Left lung (tissue), 10 donors: ENCODE data around the gene CD180. TPM values are rescaled to one million over a fixed set of nuclear protein-coding genes. Genes with fewer than 3 reads are reported as not detected.
A peak's percentile ranks its signal among the peaks of the same experiment; 100 is the strongest.
"Not testable (repeated sequence)": the region's sequence is repeated elsewhere in the genome, so short reads cannot be mapped to it uniquely, and the experiment has no call there.

Experiments
- ATAC-seq: fragments of 200-7000 bp; cut with Tn5 transposase; one replicate; pipeline ENCODE4 v1.9.1; 2020; ENCODE audit warnings: moderate library complexity
- DNase-seq, 4 donors: peaks; one replicate each; pipeline ENCODE4 v3.0.0-alpha.2; 2013 to 2020
- H3K27ac ChIP-seq, 2 donors: fragments of 200-600 bp; sonication (generic) in 1 of 2; one replicate each; pipeline versions ENCODE4 v1.5.0 to v1.8.0; 2020 to 2021
- H3K27me3 ChIP-seq, 2 donors: fragments of 200-600 bp; sonication (generic) in 1 of 2; one replicate each; pipeline versions ENCODE4 v1.5.0 to v1.8.0; 2020 to 2021
- H3K36me3 ChIP-seq, 2 donors: fragments of 200-600 bp; sonication (generic) in 1 of 2; one replicate each; pipeline versions ENCODE4 v1.5.0 to v1.8.0; 2020 to 2021
- H3K4me1 ChIP-seq, 2 donors: fragments of 200-600 bp; one replicate each; pipeline ENCODE4 v1.8.0; 2021
- H3K4me3 ChIP-seq, 2 donors: fragments of 200-600 bp; sonication (generic) in 1 of 2; one replicate each; pipeline versions ENCODE4 v1.5.0 to v1.8.0; 2020 to 2021; ENCODE audit warnings: mild to moderate bottlenecking in 1 of 2
- H3K9me3 ChIP-seq, 2 donors: fragments of 200-600 bp; sonication (generic) in 1 of 2; one replicate each; pipeline versions ENCODE4 v1.5.0 to v1.8.0; 2020 to 2021
- intact Hi-C, 2 donors: fragments of 100-400 bp; cut with DNase I; formaldehyde crosslinking; loops; one replicate each; pipeline versions ENCODE4 v1.11.2 to v1.14.2; 2022
- polyA plus RNA-seq, 6 donors: library from polyadenylated mRNA; unstranded; fragments of 120-200 nt; gene quantifications; one replicate each; pipeline ENCODE4 v1.2.1, GENCODE V29; 2013; ENCODE audit not compliant: insufficient read length in 6 of 6
- total RNA-seq, 2 donors: library from RNA; stranded (reverse); fragmentation: NEBNext Ultra II Directional; extraction: Animal tissue kit (Norgen Biotek cat#: 25700); gene quantifications; one replicate each; pipeline ENCODE4 v1.2.1, GENCODE V29; 2021
- TF ChIP-seq, protein P1 (sequence below), 2 donors: fragments of 200-600 bp; sonication (generic) in 1 of 2; IDR thresholded peaks; one replicate each; pipeline versions ENCODE4 v1.5.0 to v1.8.0; 2021; ENCODE audit warnings: antibody characterized with exemption in 2 of 2
- donor health status: DM: no; HTN: yes; CAD: no.
- donor health status: DM: no; HTN: no; CAD: no.

Gene CD180
- total and polyA plus RNA-seq, 8 donors: 0.53 to 9.4 (median 1.1) TPM

DNA sequence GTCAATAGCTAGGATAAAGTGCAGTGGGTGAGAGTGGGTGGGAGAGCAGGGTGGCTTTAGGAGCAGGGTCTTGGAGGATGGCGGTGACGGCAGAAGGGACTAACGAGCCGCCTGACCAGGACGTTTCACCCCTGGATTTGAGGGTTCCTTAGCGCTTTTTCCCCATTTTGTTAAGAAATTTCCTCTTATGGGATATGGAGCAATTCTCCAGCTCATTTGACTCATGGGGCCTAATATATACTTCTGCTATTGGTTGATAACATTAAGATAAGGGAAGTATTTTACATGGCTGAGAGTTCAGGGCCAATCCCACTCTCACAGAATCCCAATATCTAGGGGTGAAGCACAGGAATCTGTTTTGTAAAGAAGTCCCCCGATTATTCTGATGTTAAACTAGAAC lies 17.6 kb downstream of the CD180 start:
- intact Hi-C loops: no loop called here
- DNase-seq (no peak), ATAC-seq (no peak)
- Histone ChIP-seq H3K27ac (peak overlapping the region in 1 of 2 donors; percentile 73), H3K36me3 (peaks cover 0 to 4% of the 10 kb centered on the region in 2 donors), H3K4me3 (no peak overlapping the region), H3K4me1 (peaks cover 0 to 29% of the 10 kb centered on the region in 2 donors), H3K27me3 (no peaks in the 10 kb centered on the region), H3K9me3 (peaks cover 0 to 18% of the 10 kb centered on the region in 2 donors)
- TF ChIP-seq, protein P1, sequence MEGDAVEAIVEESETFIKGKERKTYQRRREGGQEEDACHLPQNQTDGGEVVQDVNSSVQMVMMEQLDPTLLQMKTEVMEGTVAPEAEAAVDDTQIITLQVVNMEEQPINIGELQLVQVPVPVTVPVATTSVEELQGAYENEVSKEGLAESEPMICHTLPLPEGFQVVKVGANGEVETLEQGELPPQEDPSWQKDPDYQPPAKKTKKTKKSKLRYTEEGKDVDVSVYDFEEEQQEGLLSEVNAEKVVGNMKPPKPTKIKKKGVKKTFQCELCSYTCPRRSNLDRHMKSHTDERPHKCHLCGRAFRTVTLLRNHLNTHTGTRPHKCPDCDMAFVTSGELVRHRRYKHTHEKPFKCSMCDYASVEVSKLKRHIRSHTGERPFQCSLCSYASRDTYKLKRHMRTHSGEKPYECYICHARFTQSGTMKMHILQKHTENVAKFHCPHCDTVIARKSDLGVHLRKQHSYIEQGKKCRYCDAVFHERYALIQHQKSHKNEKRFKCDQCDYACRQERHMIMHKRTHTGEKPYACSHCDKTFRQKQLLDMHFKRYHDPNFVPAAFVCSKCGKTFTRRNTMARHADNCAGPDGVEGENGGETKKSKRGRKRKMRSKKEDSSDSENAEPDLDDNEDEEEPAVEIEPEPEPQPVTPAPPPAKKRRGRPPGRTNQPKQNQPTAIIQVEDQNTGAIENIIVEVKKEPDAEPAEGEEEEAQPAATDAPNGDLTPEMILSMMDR (IDR thresholded peaks at IDR 0.05): no peak

DNA sequence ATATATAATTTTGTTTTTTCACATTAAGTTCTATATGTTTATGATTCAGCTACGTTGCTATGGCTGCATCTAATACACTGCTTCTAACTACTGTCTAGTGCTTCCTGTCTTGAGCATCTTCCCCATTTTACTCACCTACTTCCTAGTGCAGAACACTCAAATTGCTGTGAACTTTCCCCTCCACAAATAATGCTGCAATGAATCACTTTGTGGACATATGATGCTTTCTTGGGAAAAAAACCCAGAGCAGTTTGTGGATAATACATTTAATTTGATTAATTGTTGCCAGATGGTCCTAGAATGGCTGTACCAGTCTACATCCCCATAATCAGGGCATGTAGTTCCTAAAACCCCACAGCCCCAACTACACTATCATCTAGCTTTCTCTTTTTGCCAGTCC lies 18.5 kb downstream of the CD180 start:
- DNase-seq (no peak), ATAC-seq (peak; percentile 40)
- H3K4me3 ChIP-seq: no peak overlapping the region
- H3K9me3 ChIP-seq: peaks cover 0 to 18% of the 10 kb centered on the region in 2 donors
- H3K36me3 ChIP-seq: no peaks in the 10 kb centered on the region
- TF ChIP-seq, protein P1 (IDR thresholded peaks at IDR 0.05): no peak
- peak overlapping the region in 1 of 2 donors; percentile 73 for H3K27ac ChIP-seq
- peaks cover 0 to 28% of the 10 kb centered on the region in 2 donors for H3K4me1 ChIP-seq
- intact Hi-C loops: no loop called here
- no peaks in the 10 kb centered on the region for H3K27me3 ChIP-seq

DNA sequence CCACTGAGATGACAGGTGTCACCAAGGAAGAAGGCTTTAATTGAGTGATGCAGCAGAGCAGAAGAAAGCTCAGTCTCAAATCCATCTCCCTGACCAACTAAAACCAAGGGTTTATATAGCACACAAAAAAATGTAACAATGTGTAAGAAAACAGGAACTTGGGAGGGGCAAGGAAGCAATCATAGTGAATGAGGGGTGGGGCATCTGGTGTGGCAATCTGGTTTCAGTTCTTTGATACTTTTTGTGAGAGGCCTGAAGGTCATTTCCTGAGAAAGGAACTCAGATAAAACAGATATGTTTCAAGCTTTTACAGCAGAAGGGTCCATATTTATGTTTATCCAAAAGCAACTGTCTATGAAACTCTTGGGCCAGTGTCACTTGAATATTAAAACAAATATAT lies 19.7 kb downstream of the CD180 start:
- peaks cover 0 to 18% of the 10 kb centered on the region in 2 donors for H3K9me3 ChIP-seq
- H3K36me3 ChIP-seq: no peaks in the 10 kb centered on the region
- H3K27ac ChIP-seq: peak overlapping the region in 1 of 2 donors; percentile 73
- peaks cover 0 to 16% of the 10 kb centered on the region in 2 donors for H3K4me1 ChIP-seq
- H3K27me3 ChIP-seq: no peaks in the 10 kb centered on the region
- TF ChIP-seq, protein P1 (IDR thresholded peaks at IDR 0.05): no peak
- ATAC-seq (no peak), DNase-seq (no peak)
- no peak overlapping the region for H3K4me3 ChIP-seq
- intact Hi-C loops: no loop called here

DNA sequence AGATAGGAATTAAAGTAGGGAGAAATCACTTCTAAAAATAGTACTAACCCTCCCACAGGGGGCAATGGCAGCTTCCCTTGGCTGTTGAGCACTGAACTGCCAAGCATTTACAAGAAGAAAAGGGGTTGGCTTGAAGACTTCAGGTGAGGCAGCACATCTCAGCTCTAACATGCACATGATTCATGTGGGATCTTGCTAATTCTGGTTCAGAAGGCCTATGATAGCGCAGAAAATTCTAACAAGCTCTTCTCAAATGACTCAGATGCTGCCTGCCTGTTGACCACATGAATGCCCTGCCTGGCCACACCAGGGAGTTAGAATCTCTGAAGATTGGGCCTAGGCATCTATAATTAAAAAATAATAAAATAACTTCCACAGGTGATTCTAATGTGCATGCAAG lies 22.6 kb downstream of the CD180 start:
- ATAC-seq: no peak
- intact Hi-C loops: no loop called here
- H3K36me3 ChIP-seq: no peaks in the 10 kb centered on the region
- no peak for DNase-seq
- peaks cover 0 to 18% of the 10 kb centered on the region in 2 donors for H3K4me1 ChIP-seq
- H3K4me3 ChIP-seq: no peak overlapping the region
- no peaks in the 10 kb centered on the region for H3K27me3 ChIP-seq
- peaks cover 0 to 18% of the 10 kb centered on the region in 2 donors for H3K9me3 ChIP-seq
- H3K27ac ChIP-seq: no peak overlapping the region
- TF ChIP-seq, protein P1 (IDR thresholded peaks at IDR 0.05): no peak

DNA sequence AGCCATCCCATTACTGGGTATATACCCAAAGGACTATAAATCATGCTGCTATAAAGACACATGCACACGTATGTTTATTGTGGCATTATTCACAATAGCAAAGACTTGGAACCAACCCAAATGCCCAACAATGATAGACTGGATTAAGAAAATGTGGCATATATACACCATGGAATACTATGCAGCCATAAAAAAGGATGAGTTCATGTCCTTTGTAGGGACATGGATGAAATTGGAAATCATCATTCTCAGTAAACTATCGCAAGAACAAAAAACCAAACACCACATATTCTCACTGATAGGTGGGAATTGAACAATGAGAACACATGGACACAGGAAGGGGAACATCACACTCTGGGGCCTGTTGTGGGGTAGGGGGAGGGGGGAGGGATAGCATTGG lies 23.2 kb downstream of the CD180 start:
- H3K36me3 ChIP-seq, H3K27me3 ChIP-seq, ATAC-seq, DNase-seq, H3K27ac ChIP-seq, intact Hi-C loops, H3K4me3 ChIP-seq: not testable (repeated sequence)
- Histone ChIP-seq H3K4me1 (peaks cover 0 to 18% of the 10 kb centered on the region in 2 donors), H3K9me3 (peaks cover 0 to 18% of the 10 kb centered on the region in 2 donors)

DNA sequence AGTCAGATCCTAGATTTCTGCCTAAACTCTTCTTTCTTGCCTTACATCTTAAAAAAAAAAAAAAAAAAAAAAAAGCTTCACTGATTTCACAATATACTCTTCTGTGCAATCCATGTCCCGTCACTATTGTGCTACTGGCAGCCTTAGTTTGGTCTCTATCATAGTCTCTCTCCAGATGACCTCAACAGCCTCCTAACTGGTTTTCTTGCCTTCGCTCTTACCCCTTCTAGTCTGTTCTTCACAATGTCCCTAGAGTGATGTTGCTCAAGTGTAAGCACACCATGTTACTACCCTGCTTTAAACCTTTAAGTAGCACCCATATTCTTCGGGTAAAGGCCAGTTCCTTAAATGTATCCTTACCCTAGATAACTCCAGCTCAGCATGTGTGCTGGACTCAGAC lies 25.8 kb downstream of the CD180 start:
- no peak for ATAC-seq
- Histone ChIP-seq H3K36me3 (peaks cover 0 to 16% of the 10 kb centered on the region in 2 donors), H3K27ac (peak overlapping the region in 1 of 2 donors; percentile 28), H3K9me3 (no peaks in the 10 kb centered on the region), H3K4me1 (peaks cover 3 to 29% of the 10 kb centered on the region in 2 donors), H3K4me3 (no peak overlapping the region), H3K27me3 (no peaks in the 10 kb centered on the region)
- DNase-seq: no peak
- TF ChIP-seq, protein P1 (IDR thresholded peaks at IDR 0.05): no peak
- intact Hi-C loops: no loop called here
